Liver (tissue), 9 donors: ENCODE results near the gene ELK3. TPM values are rescaled to one million over a fixed set of nuclear protein-coding genes. Genes with fewer than 3 reads are reported as not detected.

Experiments used
- DNase-seq: peaks from one replicate; pipeline ENCODE4 v3.0.0-alpha.2; 2017; ENCODE audit warnings: low spot score
- H3K27ac ChIP-seq, 2 donors: one replicate each; pipeline ENCODE4 v1.7.0; 2013; ENCODE audit warnings: inconsistent platforms in 2 of 2, low read length in 2 of 2, control low read depth in 1 of 2, low read depth in 1 of 2, mild to moderate bottlenecking in 1 of 2
- H3K27me3 ChIP-seq, 4 donors: one replicate each; pipeline versions ENCODE4 v1.6.1 to v1.7.0; 2013; ENCODE audit warnings: low read length in 3 of 4, inconsistent platforms in 1 of 4, mild to moderate bottlenecking in 1 of 4, moderate library complexity in 1 of 4; ENCODE audit not compliant: control insufficient read depth in 4 of 4, insufficient read depth in 4 of 4
- H3K36me3 ChIP-seq, 4 donors: one replicate each; pipeline versions ENCODE4 v1.6.1 to v1.7.0; 2013; ENCODE audit warnings: low read length in 3 of 4, mild to moderate bottlenecking in 3 of 4, low read depth in 1 of 4, moderate library complexity in 1 of 4; ENCODE audit not compliant: control insufficient read depth in 4 of 4, insufficient read depth in 3 of 4
- H3K4me1 ChIP-seq, 4 donors: one replicate each; pipeline versions ENCODE4 v1.6.1 to v1.7.0; 2013; ENCODE audit warnings: low read length in 3 of 4, mild to moderate bottlenecking in 3 of 4, moderate library complexity in 1 of 4; ENCODE audit not compliant: control insufficient read depth in 4 of 4, insufficient read depth in 4 of 4
- H3K4me3 ChIP-seq, 3 donors: one replicate each; pipeline versions ENCODE4 v1.6.1 to v1.7.0; 2013; ENCODE audit warnings: low read length in 3 of 3, control low read depth in 1 of 3, low read depth in 1 of 3, mild to moderate bottlenecking in 1 of 3
- H3K9ac ChIP-seq, 2 donors: one replicate each; pipeline ENCODE4 v1.7.0; 2013; ENCODE audit warnings: low read length in 2 of 2, mild to moderate bottlenecking in 2 of 2, moderate library complexity in 2 of 2, control low read depth in 1 of 2, low read depth in 1 of 2
- H3K9me3 ChIP-seq, 4 donors: one replicate each; pipeline versions ENCODE4 v1.6.1 to v1.7.0; 2013; ENCODE audit warnings: low read length in 3 of 4; ENCODE audit not compliant: control insufficient read depth in 4 of 4
- EGR1 ChIP-seq, 2 donors: IDR thresholded peaks; 2 replicates each; pipeline ENCODE4 v1.6.1; 2016 to 2018; ENCODE audit warnings: antibody characterized with exemption in 2 of 2, low read depth in 2 of 2
- HNF4A ChIP-seq, 2 donors: conservative IDR thresholded peaks; 2 replicates each; pipeline ENCODE4 v1.6.1; 2016; ENCODE audit warnings: antibody characterized with exemption in 2 of 2, mild to moderate bottlenecking in 2 of 2
- JUND ChIP-seq, 2 donors: IDR thresholded peaks; 2 replicates each; pipeline ENCODE4 v1.6.1; 2016; ENCODE audit warnings: antibody characterized with exemption in 2 of 2
- NR2F2 ChIP-seq: IDR thresholded peaks from 2 replicates; pipeline ENCODE4 v1.6.1; 2016; ENCODE audit warnings: antibody characterized with exemption
- RAD21 ChIP-seq, 2 donors: IDR thresholded peaks; 2 replicates each; pipeline ENCODE4 v1.6.1; 2016; ENCODE audit warnings: antibody characterized with exemption in 2 of 2, mild to moderate bottlenecking in 2 of 2
- REST ChIP-seq: IDR thresholded peaks from 2 replicates; pipeline ENCODE4 v1.6.1; 2016; ENCODE audit warnings: antibody characterized with exemption, mild to moderate bottlenecking
- SP1 ChIP-seq: IDR thresholded peaks from 2 replicates; pipeline ENCODE4 v1.6.1; 2018; ENCODE audit warnings: antibody characterized with exemption, mild to moderate bottlenecking
- TAF1 ChIP-seq: conservative IDR thresholded peaks from 2 replicates; pipeline ENCODE4 v1.6.1; 2016; ENCODE audit warnings: antibody characterized with exemption, mild to moderate bottlenecking
- YY1 ChIP-seq: IDR thresholded peaks from 2 replicates; pipeline ENCODE4 v1.6.1; 2016; ENCODE audit warnings: antibody characterized with exemption, mild to moderate bottlenecking
- WGBS: extraction: QIAGEN DNeasy Blood & Tissue Kit; methylation state at CpG from one replicate; pipeline ENCODE4 v1.1.7; 2013; 5-methylcytosine and 5-hydroxymethylcytosine counted together
- polyA plus RNA-seq, 2 donors: library from polyadenylated mRNA; stranded (reverse) in 1 of 2; unstranded in 1 of 2; fragments of 200-250 nt in 1 of 2; fragments of >200 nt in 1 of 2; fragmentation: Nextera tagmentation in 1 of 2; extraction: Ambion mirVana in 1 of 2; gene quantifications; one replicate each; pipeline versions ENCODE4 v1.2.1 to v1.2.3, GENCODE V29; 2013 to 2015
- total RNA-seq, 2 donors: library from RNA; depleted of rRNA; stranded (reverse); fragments of >200 nt; gene quantifications; one replicate each; pipeline ENCODE4 v1.2.3, GENCODE V29; 2014
- TF ChIP-seq, protein P1 (sequence below): fragments of 150-350 bp; IDR thresholded peaks from 2 replicates; pipeline ENCODE4 v1.5.1; 2017; ENCODE audit warnings: improper control_type of control experiment, low read depth, low read length; ENCODE audit not compliant: missing input control
- TF ChIP-seq, protein P2 (sequence below): IDR thresholded peaks from 2 replicates; pipeline ENCODE4 v1.6.1; 2016; ENCODE audit warnings: antibody characterized with exemption
- TF ChIP-seq, protein P3 (sequence below): IDR thresholded peaks from 2 replicates; pipeline ENCODE4 v1.6.1; 2016; ENCODE audit warnings: antibody characterized with exemption
- donor health status: healthy.
- donor health status: healthy.
- donor health status: healthy.
- donor health status: healthy.
- donor health status: healthy.

Gene ELK3
- total and polyA plus RNA-seq, 4 donors = 3.7 to 5.2 (median 4.5) TPM

DNA sequence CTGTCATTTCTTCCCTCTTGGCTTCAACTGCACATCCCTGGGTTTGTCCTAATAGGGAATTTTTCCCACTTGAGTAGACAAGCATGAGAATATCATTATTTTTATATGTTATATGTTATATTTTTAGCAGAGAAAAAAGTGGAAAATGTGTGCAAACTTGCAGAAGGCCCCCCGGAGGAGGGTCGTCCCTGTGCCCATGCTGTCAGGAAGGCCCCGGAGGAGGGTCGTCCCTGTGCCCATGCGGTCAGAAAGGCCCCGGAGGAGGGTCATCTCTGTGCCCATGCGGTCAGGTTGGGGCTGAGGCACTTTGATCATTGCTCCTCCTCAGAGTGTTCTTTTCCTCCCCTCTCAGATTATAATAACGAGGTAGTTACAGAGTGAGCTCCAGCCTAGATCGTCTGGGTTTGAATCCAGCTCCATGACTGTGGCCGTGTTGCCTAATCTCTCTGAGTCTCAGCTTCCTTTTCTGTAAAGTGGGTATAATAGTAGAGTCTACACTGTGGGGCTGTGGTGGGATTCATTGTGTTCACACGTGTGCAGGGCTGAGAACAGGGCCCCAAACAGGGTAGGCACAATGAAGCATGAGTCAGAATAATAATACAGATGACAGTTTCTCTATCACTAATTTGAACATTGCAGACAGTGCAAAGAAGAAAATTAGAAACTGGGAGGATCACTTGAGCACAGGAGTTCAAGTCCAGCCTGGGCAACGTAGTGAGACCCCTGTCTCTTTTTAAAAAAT is 33.4 kb downstream of the ELK3 start:
- WGBS = 86% methylated on average over 12 of the region's 12 CpGs
- no peaks in the 10 kb centered on the region for H3K27me3 ChIP-seq
- H3K36me3 ChIP-seq = no peaks in the 10 kb centered on the region
- no peak for DNase-seq
- H3K4me3 ChIP-seq = no peak overlapping the region
- H3K9ac ChIP-seq = no peak overlapping the region
- no peak overlapping the region for H3K27ac ChIP-seq
- no peaks in the 10 kb centered on the region for H3K9me3 ChIP-seq
- H3K4me1 ChIP-seq = peaks cover 7 to 13% (median 8%) of the 10 kb centered on the region in 4 donors
- TF ChIP-seq, protein P1, sequence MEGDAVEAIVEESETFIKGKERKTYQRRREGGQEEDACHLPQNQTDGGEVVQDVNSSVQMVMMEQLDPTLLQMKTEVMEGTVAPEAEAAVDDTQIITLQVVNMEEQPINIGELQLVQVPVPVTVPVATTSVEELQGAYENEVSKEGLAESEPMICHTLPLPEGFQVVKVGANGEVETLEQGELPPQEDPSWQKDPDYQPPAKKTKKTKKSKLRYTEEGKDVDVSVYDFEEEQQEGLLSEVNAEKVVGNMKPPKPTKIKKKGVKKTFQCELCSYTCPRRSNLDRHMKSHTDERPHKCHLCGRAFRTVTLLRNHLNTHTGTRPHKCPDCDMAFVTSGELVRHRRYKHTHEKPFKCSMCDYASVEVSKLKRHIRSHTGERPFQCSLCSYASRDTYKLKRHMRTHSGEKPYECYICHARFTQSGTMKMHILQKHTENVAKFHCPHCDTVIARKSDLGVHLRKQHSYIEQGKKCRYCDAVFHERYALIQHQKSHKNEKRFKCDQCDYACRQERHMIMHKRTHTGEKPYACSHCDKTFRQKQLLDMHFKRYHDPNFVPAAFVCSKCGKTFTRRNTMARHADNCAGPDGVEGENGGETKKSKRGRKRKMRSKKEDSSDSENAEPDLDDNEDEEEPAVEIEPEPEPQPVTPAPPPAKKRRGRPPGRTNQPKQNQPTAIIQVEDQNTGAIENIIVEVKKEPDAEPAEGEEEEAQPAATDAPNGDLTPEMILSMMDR = no peak
- TF ChIP-seq, protein P2, sequence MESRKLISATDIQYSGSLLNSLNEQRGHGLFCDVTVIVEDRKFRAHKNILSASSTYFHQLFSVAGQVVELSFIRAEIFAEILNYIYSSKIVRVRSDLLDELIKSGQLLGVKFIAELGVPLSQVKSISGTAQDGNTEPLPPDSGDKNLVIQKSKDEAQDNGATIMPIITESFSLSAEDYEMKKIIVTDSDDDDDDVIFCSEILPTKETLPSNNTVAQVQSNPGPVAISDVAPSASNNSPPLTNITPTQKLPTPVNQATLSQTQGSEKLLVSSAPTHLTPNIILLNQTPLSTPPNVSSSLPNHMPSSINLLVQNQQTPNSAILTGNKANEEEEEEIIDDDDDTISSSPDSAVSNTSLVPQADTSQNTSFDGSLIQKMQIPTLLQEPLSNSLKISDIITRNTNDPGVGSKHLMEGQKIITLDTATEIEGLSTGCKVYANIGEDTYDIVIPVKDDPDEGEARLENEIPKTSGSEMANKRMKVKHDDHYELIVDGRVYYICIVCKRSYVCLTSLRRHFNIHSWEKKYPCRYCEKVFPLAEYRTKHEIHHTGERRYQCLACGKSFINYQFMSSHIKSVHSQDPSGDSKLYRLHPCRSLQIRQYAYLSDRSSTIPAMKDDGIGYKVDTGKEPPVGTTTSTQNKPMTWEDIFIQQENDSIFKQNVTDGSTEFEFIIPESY = no peak
- TF ChIP-seq SP1 (no peak), RAD21 (IDR thresholded peaks at IDR 0.05) (no peak), EGR1 (IDR thresholded peaks at IDR 0.05; ENCODE audit: low read depth in 2 of 2) (no peak), REST (no peak), JUND (IDR thresholded peaks at IDR 0.05) (no peak), YY1 (no peak), NR2F2 (no peak)
- TF ChIP-seq, protein P3, sequence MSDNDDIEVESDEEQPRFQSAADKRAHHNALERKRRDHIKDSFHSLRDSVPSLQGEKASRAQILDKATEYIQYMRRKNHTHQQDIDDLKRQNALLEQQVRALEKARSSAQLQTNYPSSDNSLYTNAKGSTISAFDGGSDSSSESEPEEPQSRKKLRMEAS = no peak

DNA sequence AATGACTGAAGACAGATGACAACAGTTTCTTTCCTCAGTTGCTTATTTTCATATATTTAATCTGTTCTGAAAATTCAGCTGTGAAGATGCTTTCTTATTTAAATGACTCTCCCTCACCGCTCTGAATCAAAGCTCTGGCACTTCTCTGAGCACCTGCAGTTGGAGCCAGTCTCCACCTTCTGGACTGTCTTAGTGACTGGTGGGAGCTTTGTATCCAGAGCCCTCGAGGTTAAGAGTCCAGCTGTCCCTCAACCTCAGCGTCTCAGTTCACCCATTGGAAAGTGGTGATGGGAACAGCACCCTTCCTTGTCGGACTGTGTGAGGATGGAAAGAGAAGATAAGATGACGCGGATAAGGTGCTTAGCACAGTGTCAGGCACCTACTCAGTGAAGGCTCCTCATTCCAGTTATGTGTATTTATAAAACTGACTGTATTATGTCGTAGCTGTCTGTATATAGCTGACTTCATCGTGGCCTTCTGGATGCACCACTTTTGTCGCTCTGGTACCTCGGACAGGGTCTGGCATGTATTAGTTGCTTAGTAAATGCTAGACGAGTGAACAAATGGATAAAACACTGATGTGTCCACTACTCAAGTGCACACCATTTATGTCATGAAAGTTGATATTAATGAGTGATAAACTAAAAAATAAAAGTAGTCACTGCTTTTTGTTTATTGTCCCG is 34.5 kb downstream of the ELK3 start:
- H3K4me3 ChIP-seq = no peak overlapping the region
- no peak for TF ChIP-seq TAF1
- TF ChIP-seq EGR1 (IDR thresholded peaks at IDR 0.05; ENCODE audit: low read depth in 2 of 2) = no peak
- TF ChIP-seq, protein P2 = no peak
- TF ChIP-seq HNF4A (conservative IDR thresholded peaks at IDR 0.05) = no peak
- TF ChIP-seq YY1 = no peak
- TF ChIP-seq NR2F2 = no peak
- DNase-seq = no peak
- no peaks in the 10 kb centered on the region for H3K9me3 ChIP-seq
- 82% methylated on average over 12 of the region's 12 CpGs for WGBS
- H3K4me1 ChIP-seq = peaks cover 7 to 13% (median 8%) of the 10 kb centered on the region in 4 donors
- H3K27me3 ChIP-seq = no peaks in the 10 kb centered on the region
- no peaks in the 10 kb centered on the region for H3K36me3 ChIP-seq
- no peak overlapping the region for H3K27ac ChIP-seq
- no peak overlapping the region for H3K9ac ChIP-seq
